GM12878 (cell line): ENCODE data around the gene PRH2. TPM values are rescaled to one million over a fixed set of nuclear protein-coding genes. Genes with fewer than 3 reads are reported as not detected.
A peak's percentile ranks its signal among the peaks of the same experiment; 100 is the strongest.

Experiments used
- ATAC-seq: fragments of 200-7000 bp; cut with Tn5 transposase; 3 replicates; pipeline ENCODE4 v1.9.1; 2020; ENCODE audit warnings: mild to moderate bottlenecking, moderate library complexity
- BruUV-seq: library from RNA; stranded (reverse); fragments of 400-500 nt; replicated peaks from 2 replicates; lab custom pipeline; 2021; lab: Mats Ljungman, UMichigan
- CTCF ChIA-PET: fragments of 300-600 bp; sonication (Branson Sonifier 250); formaldehyde crosslinking; extraction: SDS; loops from one replicate; lab custom pipeline; 2021; ENCODE audit warnings: inconsistent platforms; lab: Yijun Ruan, JAX
- POLR2A ChIA-PET: fragments of 350-600 bp; formaldehyde crosslinking; extraction: SDS; loops from one replicate; lab custom pipeline; 2021; ENCODE audit warnings: inconsistent platforms; lab: Charles Lee
- RAD21 ChIA-PET: fragments of 300-600 bp; sonication (Branson Sonifier 250); formaldehyde crosslinking; loops from one replicate; lab custom pipeline; 2023; ENCODE audit warnings: antibody characterized with exemption; ENCODE audit not compliant: unreplicated experiment; lab: Charles Lee
- SMC1A ChIA-PET: fragments of 300-600 bp; sonication (Branson Sonifier 250); formaldehyde crosslinking; loops from one replicate; lab custom pipeline; 2023; ENCODE audit not compliant: unreplicated experiment, uncharacterized antibody; lab: Charles Lee
- DNase-seq: peaks from one replicate; pipeline ENCODE4 v3.0.0-alpha.2; 2011; ENCODE audit warnings: low read depth, low spot score
- FAIRE-seq: peaks from 3 replicates; lab custom pipeline; 2011; peaks lifted over from hg19 to GRCh38; lab: Jason Lieb, UNC
- H2AFZ ChIP-seq: 2 replicates; pipeline ENCODE4 v1.6.0; 2011; ENCODE audit warnings: low read depth, low read length, control low read depth; ENCODE audit not compliant: control insufficient read depth
- H3K27ac ChIP-seq: 2 replicates; pipeline ENCODE4 v1.5.1; 2011; ENCODE audit warnings: control low read depth; ENCODE audit not compliant: control insufficient read depth, insufficient read depth
- H3K27me3 ChIP-seq, 2 experiments: replicated peaks in 1 of 2; 2 replicates each; pipeline versions ENCODE4 v1.6.0 to v1.6.1; 2011; ENCODE audit warnings: low read length in 1 of 2; ENCODE audit not compliant: control insufficient read depth in 2 of 2, insufficient read depth in 2 of 2
- H3K36me3 ChIP-seq, 2 experiments: 2 replicates each; pipeline ENCODE4 v1.5.1; 2011; ENCODE audit warnings: low read length in 1 of 2; ENCODE audit not compliant: control insufficient read depth in 2 of 2, insufficient read depth in 2 of 2
- H3K4me1 ChIP-seq: 2 replicates; pipeline ENCODE4 v1.6.1; 2011; ENCODE audit warnings: mild to moderate bottlenecking, low read length, moderate library complexity, mixed read lengths; ENCODE audit not compliant: control insufficient read depth, insufficient read depth
- H3K4me2 ChIP-seq: 2 replicates; pipeline ENCODE4 v1.6.0; 2011; ENCODE audit warnings: control low read depth; ENCODE audit not compliant: control insufficient read depth, insufficient read depth
- H3K4me3 ChIP-seq: fragments of 200-600 bp; sonication (generic); 2 replicates; pipeline ENCODE4 v1.5.1; 2016
- H3K79me2 ChIP-seq: 2 replicates; pipeline ENCODE4 v1.6.0; 2011; ENCODE audit warnings: low read length; ENCODE audit not compliant: control insufficient read depth, insufficient read depth
- H3K9ac ChIP-seq: 2 replicates; pipeline ENCODE4 v1.8.0; 2011; ENCODE audit warnings: low read length, control low read depth, mixed read lengths; ENCODE audit not compliant: control insufficient read depth, insufficient read depth
- H3K9me3 ChIP-seq: replicated peaks from 3 replicates; pipeline ENCODE4 v1.5.1; 2011; ENCODE audit warnings: mild to moderate bottlenecking, low read length; ENCODE audit not compliant: control insufficient read depth, insufficient read depth
- H4K20me1 ChIP-seq: 2 replicates; pipeline ENCODE4 v1.6.0; 2011; ENCODE audit not compliant: control insufficient read depth, insufficient read depth
- JUND ChIP-seq: IDR thresholded peaks from 2 replicates; pipeline ENCODE4 v1.6.1; 2012; ENCODE audit warnings: low read depth, mild to moderate bottlenecking, low read length, improper control_type of control experiment, moderate library complexity
- NFYA ChIP-seq: IDR thresholded peaks from 2 replicates; pipeline ENCODE4 v1.6.1; 2011; ENCODE audit warnings: low read depth, mild to moderate bottlenecking, low read length, improper control_type of control experiment, borderline replicate concordance
- NR2F1 ChIP-seq: fragments of 450-650 bp; conservative IDR thresholded peaks from 2 replicates; pipeline ENCODE4 v1.6.1; 2017; ENCODE audit warnings: mild to moderate bottlenecking
- RAD51 ChIP-seq: fragments of 450-650 bp; IDR thresholded peaks from 2 replicates; pipeline ENCODE4 v1.6.1; 2016; ENCODE audit warnings: moderate library complexity, mild to moderate bottlenecking, inconsistent platforms
- SIN3A ChIP-seq: IDR thresholded peaks from 2 replicates; pipeline ENCODE4 v1.6.1; 2012; ENCODE audit warnings: low read depth, low read length, improper control_type of control experiment
- SMARCA5 ChIP-seq: fragments of 450-650 bp; IDR thresholded peaks from 2 replicates; pipeline ENCODE4 v1.6.1; 2017; ENCODE audit warnings: mild to moderate bottlenecking
- SREBF2 ChIP-seq: IDR thresholded peaks from 2 replicates; pipeline ENCODE4 v1.6.1; 2012; ENCODE audit warnings: mild to moderate bottlenecking, low read length
- STAT3 ChIP-seq: IDR thresholded peaks from 2 replicates; pipeline ENCODE4 v1.6.1; 2011; ENCODE audit warnings: low read depth, low read length, improper control_type of control experiment
- ZNF207 ChIP-seq: fragments of 450-650 bp; IDR thresholded peaks from 2 replicates; pipeline ENCODE4 v1.6.1; 2014; ENCODE audit warnings: antibody characterized with exemption, mild to moderate bottlenecking, borderline replicate concordance
- WGBS: methylation state at CpG from one replicate; pipeline ENCODE4 v1.1.6; 2016; ENCODE audit warnings: low lambda C conversion rate; ENCODE audit not compliant: insufficient replicate concordance, insufficient coverage; ENCODE audit errors: missing lambda C conversion rate; 5-methylcytosine and 5-hydroxymethylcytosine counted together
- in situ Hi-C: fragments of 300-500 bp; cut with MboI; formaldehyde crosslinking; loops from 9 replicates; pipeline ENCODE4 v1.14.3; 2018; ENCODE audit warnings: mixed read lengths
- intact Hi-C: fragments of 100-400 bp; cut with micrococcal nuclease; formaldehyde crosslinking; loops from one replicate; pipeline ENCODE4 v1.14.2; 2022; ENCODE audit not compliant: unreplicated experiment
- polyA plus RNA-seq, 11 experiments: library from polyadenylated mRNA; depleted of rRNA in 4 of 11; unstranded in 6 of 11; stranded (reverse) in 5 of 11; fragments of >200 nt; fragmentation: Nextera tagmentation in 4 of 11; fragmentation: Illumina TruSeq in 1 of 11; extraction: Ambion mirVana in 4 of 11; extraction: Trizol in 1 of 11; gene quantifications; 1 replicate in 1 of 11; 2 replicates in 10 of 11; pipeline versions ENCODE4 v1.2.1 to v1.2.3, GENCODE V29; 2011 to 2016; ENCODE audit warnings: inconsistent platforms in 2 of 11, missing spikeins in 2 of 11, low read depth in 1 of 11
- total RNA-seq, 4 experiments: library from RNA; depleted of rRNA in 3 of 4; stranded (reverse); fragments of >200 nt in 3 of 4; fragmentation: Illumina TruSeq in 1 of 4; extraction: Trizol in 1 of 4; gene quantifications; 2 replicates each; pipeline versions ENCODE4 v1.2.1 to v1.2.3, GENCODE V29; 2013 to 2021

The PRH2 gene
- total and polyA plus RNA-seq, 10 of the 15 experiments (the other 5 are each of a cell fraction or from before 2014, with no cell fraction given) = 0.14 to 0.50 TPM; not detected in 8

DNA sequence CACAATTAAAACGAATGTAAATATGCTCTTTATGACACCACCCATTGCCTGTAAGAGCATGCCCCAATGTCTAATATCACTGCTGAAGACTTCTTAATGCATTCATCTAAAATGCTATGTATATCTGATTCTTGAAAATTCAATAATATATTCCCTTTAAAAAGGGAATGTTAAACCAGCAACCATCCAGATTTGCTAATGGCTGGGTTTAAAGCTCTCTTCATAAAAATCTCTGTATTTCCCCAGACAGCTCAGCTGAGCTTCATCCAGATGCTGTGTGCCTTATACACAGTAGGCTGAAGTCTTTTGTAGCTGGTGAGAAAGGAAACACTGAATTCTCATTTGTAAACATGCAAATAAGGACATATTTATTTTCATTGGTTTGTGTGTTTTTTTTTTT lies 10.1 kb downstream of the PRH2 start, which contains the start of gene TAS2R14:
TAS2R14 (minus strand) TSS at position 101 of the 400 bp plus-strand sequence; CDS start at position 45, 56 bp downstream.
- in situ Hi-C loops (no loop called here), intact Hi-C loops (no loop called here)
- Histone ChIP-seq H3K4me1 (no peaks in the 10 kb centered on the region), H3K79me2 (no peaks in the 10 kb centered on the region), H2AFZ (no peak within 1 kb of the TSS), H3K9me3 (no peaks in the 10 kb centered on the region), H3K4me2 (no peak within 1 kb of the TSS), H4K20me1 (no peaks in the 10 kb centered on the region), H3K27me3 (no peaks in the 10 kb centered on the region), H3K27ac (no peak within 1 kb of the TSS), H3K4me3 (no peak within 1 kb of the TSS), H3K36me3 (no peaks in the 10 kb centered on the region), H3K9ac (no peak within 1 kb of the TSS)
- WGBS = 94% methylated on average over 1 of the region's 1 CpG
- no TSS peak for BruUV-seq
- FAIRE-seq = peak; percentile 31
- ChIA-PET POLR2A (interaction anchor here (0.7 kb wide), 2 partner anchors 57 to 528 kb away, joined by 4 to 5 read pairs; no protein-coding TSS in a partner anchor), RAD21 (no interaction called here), SMC1A (interaction anchor here (1.1 kb wide), 1 partner anchor 25 kb away, joined by 3 read pairs; no protein-coding TSS in a partner anchor), CTCF (no interaction called here)
- no peak for DNase-seq
- TF ChIP-seq SMARCA5 (no peak), SIN3A (no peak), SREBF2 (no peak), NR2F1 (no peak), STAT3 (no peak), JUND (no peak)
- no peak for ATAC-seq

DNA sequence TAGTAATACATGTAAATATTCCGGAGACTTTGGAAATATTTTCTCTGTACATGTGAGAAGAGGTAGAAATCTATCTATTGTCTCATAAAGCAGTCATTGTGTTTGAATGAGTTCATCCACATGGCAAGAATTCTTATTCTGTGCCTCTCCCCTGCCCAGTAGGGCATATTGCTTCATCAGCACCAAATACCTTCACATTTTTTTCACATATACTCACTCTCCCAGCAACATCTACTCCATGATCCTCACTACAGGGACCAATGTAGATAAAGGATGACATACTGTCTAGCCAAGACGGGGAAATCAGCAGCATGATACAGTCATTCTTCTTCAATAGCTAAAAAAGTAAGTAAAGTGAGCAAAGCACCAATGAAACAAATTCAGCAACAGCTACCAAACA lies 11.4 kb downstream of the PRH2 start:
- H2AFZ ChIP-seq = no peak overlapping the region
- H3K36me3 ChIP-seq = no peaks in the 10 kb centered on the region
- ChIA-PET SMC1A (no interaction called here), CTCF (interaction anchor here (0.7 to 1.0 kb wide), 2 partner anchors 29 to 93 kb away, joined by 3 read pairs; no protein-coding TSS in a partner anchor), RAD21 (no interaction called here), POLR2A (no interaction called here)
- H3K4me1 ChIP-seq = no peaks in the 10 kb centered on the region
- H3K79me2 ChIP-seq = no peaks in the 10 kb centered on the region
- WGBS = 83% methylated on average over 2 of the region's 2 CpGs
- TF ChIP-seq NFYA (no peak), ZNF207 (no peak), RAD51 (no peak)
- no peak overlapping the region for H3K27ac ChIP-seq
- no TSS peak for BruUV-seq
- FAIRE-seq (no peak), DNase-seq (no peak), ATAC-seq (no peak)
- intact Hi-C loops (no loop called here), in situ Hi-C loops (no loop called here)
- no peak overlapping the region for H3K9ac ChIP-seq
- no peak overlapping the region for H3K4me3 ChIP-seq
- H4K20me1 ChIP-seq = no peaks in the 10 kb centered on the region
- H3K4me2 ChIP-seq = no peak overlapping the region
- no peaks in the 10 kb centered on the region; the same call in 2 of the 3 replicates for H3K9me3 ChIP-seq
- no peaks in the 10 kb centered on the region for H3K27me3 ChIP-seq
